Inferior parietal cortex (tissue), 1 donor: ENCODE measurements around the gene RAB3D.
"Not testable (repeated sequence)": the region's sequence is repeated elsewhere in the genome, so short reads cannot be mapped to it uniquely, and the experiment has no call there.

Experiments used
- DNase-seq: peaks from one replicate; pipeline ENCODE4 v3.0.0-alpha.2; 2016; ENCODE audit errors: extremely low spot score

The RAB3D gene

DNA sequence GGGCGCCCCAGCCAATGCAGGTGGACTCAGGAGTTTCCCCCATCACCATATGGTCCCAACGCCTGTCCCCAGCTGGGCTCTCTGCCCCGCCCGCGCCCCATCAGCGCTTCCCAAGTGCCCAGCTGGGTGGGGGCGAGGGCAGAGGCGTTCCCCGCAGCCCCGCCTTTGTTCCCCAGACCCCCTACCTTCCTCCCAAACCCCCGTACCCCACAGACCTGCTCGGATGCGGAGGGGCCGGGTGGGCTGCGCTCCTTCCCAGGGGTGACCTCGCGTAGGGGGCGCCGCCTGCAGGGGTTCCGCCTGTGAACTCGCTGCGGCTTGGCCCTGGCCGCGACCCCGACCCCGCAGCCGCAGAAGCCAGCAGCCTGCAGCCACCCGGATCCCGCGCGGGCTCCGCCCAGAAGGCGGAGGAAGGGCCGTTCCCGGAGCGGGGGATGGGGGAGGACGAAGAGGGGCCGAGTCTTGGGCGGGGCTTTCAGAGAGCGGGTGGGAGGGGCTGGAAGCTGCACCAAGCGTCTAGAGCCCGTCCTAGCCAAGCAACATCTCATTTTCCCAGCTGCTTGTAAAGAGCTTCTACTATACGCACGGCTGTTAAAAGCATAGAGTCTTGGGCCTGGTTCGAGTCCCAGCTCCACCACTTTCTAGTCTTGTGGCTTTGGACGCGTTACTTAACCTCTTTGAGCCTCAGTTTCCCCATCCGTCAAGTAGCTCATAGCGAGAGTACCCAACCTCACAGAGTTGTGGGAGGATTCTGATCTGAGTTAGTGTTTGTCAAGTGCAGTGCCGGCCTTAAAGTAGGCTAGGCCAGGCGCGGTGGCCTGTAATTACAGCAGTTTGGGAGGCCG lies at the start of gene RAB3D:
Gene RAB3D (minus strand): TSS at position 404 of the 845 bp plus-strand sequence. CDS start 2,258 bp downstream, outside the sequence.
- DNase-seq: peak; percentile 70

DNA sequence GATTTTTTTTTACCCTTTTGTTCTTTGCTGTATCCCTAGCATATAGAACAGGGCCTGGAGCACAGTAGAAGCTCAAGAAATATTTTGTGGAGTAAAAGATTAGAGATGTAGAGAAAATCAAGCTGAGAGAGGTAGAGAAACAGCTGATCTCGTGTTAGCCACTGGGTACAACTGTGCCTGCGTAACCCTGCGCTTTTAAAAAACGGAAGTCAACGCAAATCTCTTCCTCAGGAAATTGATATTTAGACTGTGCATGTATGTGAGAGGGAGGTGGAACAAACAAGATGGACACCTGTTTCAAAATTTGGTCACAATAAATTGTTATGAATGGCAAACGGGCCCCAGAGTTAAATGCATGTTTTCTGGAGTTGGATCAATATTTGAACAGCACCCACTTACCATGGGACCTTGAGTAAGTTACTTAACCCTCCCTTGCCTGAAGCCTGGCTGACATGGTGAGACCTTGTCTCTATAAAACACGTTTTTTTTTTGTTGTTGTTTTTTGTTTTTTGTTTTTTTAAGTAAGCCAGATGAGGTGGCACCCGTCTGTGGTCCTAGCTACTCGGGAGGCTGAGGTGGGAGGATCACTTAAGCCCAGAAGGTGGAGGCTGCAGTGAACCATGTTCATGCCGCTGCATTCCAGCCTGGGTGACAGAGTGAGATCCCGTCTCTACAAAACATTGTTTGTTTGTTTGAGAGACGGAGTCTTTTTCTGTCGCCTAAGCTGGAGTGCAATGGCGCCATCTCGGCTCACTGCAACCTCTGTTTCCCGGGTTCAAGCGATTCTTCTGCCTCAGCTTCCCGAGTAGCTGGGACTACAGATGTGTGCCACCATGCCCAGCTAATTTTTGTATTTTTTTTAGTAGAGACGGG lies 47.9 kb upstream of the RAB3D start:
- DNase-seq: no peak

DNA sequence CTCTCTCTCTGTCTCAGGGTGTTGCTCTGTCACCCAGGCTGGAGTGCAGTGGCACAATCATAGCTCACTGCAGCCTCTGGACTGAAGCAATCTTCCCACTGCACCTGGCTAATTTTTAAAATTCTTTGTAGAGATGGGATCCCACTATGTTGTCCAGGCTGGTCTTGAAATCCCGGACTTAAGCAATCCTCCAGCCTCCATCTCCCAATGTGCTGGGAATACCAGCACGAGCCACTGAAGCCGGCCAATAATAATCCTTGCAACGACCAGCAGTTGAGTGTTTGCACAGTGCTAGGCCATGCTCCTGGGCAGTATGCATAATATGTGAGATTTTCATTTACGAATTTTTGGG lies 45.3 kb upstream of the RAB3D start:
- no peak for DNase-seq

DNA sequence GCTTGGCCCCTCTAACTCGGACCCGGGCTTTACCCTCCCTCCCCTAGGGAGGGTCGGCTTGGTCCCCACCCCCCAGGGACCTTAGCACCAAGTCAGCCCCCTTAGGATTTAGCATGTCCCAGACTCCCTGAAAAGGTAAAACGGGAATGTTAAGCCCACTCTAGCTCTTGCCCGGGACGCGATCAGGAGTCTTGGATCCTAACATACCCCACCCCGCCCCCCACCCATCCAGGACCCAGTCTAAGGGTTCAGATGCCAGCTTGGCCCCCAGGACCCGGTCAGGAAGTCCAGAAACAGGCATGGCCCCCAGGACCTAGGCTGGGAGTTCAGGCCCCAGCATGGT lies 44.2 kb upstream of the RAB3D start:
- no peak for DNase-seq

- DNase-seq: no peak
Measured at GRCh38 chr19:11382898-11383705, 43.6 kb upstream of the RAB3D start.

DNA sequence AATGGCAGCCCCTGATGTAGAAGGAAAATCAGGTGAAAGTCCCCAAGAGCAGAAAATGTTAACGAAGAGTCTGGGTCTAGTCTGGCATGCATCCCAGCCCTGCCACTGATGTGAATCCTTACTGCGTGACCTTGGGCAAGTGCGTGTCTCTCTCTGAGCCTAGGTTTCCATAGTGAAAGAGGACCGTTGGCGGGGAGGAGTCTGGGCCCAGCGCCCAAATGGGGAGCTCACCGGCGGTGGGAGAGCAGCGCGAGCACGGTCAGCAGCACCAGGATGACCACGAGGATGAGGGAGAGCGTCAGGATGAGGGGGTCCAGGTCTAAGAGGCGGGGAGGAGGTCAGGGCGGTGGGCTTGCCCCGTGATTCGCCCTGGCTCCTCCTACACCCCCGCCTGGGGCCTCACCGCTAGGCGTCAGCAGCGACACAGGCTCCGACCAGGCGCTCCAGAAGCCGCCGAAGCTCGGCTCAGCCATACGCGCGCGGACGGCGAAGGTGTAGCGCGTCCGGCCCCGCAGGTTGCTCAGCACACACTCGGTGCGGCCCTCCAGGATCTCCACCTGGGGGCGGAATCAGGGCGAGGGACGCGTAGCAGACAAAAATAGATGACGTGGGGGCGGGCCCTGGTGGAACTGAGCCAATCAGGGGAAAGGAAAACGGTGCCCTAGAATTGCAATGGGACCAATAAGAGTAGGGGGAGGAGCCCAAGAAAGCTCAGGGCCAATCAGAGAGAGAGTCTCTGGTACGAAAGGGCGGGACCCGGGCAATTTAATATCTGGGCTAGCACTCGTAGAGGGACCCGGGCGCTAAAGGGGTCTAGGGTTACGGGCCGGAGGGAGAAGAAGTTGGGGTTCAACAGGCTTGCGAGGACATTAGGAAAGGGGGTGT lies 41.4 kb upstream of the RAB3D start:
- peak; percentile 97 for DNase-seq

DNA sequence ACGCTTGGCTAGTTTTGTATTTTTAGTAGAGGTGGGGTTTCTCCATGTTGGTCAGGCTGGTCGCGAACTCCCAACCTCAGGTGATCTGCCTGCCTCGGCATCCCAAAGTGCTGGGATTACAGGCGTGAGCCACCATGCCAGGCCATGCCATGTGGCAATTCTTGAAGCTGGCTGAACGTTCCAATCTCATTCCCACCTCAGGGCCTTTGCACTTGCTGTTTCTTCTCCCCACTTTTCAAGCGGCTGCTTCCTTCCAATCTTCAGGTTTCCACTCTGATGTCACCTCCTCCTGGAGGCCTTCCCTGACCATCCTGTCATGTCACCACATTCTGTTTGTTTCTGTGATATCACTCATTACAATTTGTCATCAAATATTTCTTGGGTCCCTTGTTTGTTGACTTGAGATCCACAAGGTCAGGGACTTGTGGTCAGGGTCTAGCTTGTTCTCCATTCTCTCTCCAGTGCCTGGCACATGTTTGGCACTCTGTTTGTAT lies 40.4 kb upstream of the RAB3D start:
- DNase-seq: no peak

DNA sequence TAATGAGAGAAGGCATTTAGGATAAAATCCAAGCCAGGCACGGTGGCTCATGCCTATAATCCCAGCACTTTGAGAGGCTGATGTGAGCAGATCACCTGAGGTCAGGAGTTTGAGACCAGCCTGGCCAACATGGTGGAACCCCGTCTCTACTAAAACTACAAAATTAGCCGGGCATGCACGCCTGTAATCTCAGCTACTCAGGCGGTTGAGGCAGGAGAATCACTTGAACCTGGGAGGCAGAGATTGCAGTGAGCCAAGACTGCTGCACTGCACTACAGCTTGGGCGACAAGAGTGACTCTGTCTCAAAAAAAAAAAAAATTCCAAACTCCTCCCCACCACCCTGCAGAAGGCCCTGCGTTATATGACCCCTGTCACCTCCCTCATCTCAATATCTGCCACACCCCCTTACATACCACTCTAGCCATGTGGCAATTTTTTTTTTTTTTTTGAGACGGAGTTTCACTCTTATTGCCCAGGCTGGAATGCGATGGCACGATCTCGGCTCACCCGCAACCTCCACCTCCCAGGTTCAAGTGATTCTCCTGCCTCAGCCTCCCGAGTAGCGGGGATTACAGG lies 39.9 kb upstream of the RAB3D start:
- not testable (repeated sequence) for DNase-seq

DNA sequence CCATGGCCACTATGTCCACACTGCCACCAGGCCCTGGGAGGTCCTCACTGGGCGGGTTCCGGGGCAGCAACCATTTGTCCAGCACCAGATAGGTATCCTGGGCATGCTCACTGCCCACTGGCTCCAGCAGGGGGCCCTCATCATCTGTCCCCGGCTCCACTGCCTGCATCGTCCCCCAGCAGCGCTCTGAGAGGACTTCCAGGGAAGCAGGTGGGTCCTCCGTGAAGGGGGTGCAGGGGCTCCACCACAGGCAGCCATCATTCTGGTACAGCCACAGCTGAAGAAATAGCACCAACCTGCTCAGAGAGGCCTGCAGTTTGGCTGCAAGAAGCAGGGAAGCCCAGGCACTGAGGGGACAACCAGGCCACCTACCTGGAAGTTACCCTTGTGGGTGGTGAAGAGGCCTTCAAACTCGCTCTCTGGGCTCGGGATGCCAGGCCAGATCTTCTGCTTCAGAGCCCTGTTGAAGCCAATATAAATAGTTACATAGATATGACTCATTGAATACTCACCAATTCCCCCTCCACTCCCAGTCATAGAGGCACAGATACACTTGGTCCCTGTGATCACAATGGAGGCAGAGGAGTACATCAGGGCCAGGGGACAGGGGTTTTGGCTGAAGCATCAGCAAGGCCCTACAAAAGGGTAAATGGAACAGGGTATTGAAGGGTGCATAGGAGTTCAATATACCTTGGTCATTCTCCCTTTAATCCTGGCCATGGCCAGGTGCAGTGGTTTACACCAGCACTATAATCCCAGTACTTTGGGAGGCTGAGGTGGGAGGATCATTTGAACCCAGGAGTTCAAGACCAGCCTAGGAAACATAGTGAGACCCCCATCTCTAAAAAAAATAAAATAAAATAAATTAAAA lies 39.1 kb upstream of the RAB3D start:
- no peak for DNase-seq

DNA sequence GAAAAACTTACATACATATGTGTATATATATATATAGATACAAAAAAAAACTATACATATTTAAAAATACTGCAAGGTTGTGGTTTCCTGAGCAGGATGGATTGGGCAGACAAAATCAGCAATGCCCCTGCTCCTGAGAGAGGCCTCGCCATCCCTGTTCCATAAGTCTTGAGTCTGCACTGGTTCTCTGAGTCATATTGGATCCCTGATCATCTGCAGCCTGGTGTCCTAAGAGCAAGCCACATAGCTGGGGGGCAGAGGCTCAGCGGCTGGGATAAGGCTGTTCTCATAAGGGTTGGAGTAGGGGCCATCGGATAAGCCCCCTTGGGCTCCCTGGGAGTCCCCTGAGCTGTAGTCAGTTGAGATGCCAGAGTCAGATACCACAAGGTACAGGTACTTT lies 38.3 kb upstream of the RAB3D start:
- no peak for DNase-seq

- DNase-seq: no peak
Measured at GRCh38 chr19:11377237-11377636, 37.8 kb upstream of the RAB3D start.

DNA sequence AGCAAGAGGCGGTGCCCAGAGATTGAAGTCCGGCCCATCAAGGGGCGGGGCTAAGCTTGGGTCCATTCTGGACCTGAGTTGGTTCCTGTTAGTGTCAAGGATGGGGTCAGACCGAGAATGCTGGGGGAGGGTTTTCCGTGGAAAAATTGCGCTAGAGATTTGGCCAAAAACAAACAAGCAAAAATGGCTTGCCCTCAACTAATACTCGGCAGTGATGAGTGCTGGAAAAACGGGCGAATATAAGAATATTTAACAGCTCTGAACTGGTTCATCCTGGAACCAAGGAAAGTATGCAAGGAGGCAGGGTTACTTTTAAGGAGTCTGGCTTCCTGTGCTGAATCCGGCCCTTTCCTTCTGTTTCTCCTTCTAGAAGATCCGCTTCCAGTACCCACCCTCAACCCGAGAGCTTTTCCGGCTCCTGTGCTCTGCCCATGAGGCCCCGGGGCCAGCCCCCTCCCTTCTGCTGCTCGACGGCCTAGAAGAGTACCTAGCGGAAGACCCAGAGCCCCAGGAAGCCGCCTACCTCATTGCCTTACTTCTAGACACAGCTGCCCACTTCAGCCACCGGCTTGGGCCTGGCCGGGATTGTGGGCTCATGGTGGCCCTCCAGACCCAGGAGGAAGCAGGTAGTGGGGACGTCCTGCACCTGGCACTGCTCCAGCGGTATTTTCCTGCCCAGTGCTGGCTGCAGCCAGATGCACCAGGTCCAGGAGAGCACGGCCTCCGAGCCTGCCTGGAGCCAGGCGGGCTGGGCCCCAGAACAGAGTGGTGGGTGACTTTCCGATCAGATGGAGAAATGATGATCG lies 35.9 kb upstream of the RAB3D start:
- DNase-seq: no peak

DNA sequence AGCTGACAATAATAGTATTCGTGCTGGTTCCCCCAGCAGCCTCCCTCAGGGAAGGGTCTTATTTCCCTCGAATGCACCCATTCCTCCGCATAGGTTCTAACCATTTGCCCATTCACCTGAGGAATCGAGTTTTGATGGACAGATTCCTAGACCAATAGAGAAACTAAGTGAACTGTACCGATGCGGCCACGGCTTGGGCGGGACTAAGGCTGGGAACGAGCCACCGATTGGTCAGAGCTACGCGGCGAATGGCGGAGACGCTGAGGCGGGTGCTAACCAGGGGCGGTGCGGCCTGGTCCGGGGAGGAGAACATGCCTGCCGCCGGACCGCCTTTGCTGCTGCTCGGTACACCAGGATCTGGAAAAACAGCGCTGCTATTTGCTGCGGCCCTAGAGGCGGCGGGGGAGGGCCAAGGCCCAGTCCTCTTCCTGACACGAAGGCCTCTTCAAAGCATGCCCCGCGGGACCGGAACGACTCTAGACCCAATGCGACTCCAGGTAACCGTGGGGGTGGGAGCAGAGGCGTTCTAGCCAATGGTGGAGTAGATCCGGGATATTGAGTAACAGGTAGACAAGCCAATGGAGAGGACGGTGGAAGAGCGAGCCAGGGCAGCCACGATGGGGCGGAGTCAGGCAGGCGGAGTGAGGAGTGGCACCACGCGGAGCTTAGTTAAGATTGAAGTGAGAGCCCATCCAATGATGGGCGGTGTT lies 35.1 kb upstream of the RAB3D start, which contains the start of gene SWSAP1:
Gene SWSAP1 (plus strand): TSS at position 234 of the 710 bp plus-strand sequence. CDS start 15 bp downstream, at position 249.
- DNase-seq: peak; percentile 99

- no peak for DNase-seq
Measured at GRCh38 chr19:11373885-11374432, 34.5 kb upstream of the RAB3D start.

GRCh38 chr19:11373166-11373884 lies 33.9 kb upstream of the RAB3D start:
- DNase-seq: peak; percentile 66

DNA sequence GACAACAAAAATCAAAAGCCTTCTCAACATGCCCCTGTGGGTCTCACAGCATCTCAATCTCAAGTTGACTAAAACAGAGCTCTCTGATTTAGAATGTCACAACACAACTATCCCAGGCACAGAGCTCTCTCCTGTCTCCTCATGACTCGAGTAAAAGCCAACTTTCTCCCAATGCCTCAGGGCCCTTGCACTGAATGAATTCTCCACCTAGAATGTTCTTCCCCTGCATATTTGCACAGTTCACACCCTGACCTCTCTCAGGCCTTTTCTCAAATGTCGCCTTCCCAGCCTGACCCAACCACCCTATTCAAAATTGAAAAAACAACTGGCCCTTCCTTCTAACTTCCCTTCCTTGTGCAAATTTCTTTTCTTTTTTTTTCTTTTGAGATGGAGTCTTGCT lies 31.3 kb upstream of the RAB3D start:
- no peak for DNase-seq

DNA sequence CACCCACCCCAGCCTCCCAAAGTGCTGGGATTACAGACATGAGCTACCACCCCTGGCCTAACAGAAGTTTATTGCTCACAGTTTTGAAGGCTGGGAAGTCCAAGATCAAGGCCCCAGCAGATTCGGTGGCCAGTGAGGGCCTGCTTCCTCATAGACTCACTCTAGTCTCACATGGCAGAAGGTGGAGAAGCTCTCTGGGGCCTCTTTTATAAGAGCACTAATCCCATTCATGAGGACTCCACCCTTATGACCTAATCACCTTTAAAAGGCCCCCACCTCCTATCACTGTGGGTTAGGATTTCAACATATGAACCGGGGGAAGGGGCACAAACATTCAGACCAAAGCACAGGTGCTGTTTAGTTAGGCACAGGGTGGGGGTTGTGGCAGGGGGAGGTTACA lies 28.1 kb upstream of the RAB3D start:
- no peak for DNase-seq
